Right kidney (tissue), 9 donors: Measurements from ENCODE around the gene CCDC154.
"Not testable (repeated sequence)": the region's sequence is repeated elsewhere in the genome, so short reads cannot be mapped to it uniquely, and the experiment has no call there.

Experiments
- DNase-seq: peaks from one replicate; pipeline ENCODE4 v3.0.0-alpha.2; 2016
- long read RNA-seq, 8 donors: transcript quantifications; one replicate each; lab custom pipeline, GENCODE V29; 2026

The CCDC154 gene, protein sequence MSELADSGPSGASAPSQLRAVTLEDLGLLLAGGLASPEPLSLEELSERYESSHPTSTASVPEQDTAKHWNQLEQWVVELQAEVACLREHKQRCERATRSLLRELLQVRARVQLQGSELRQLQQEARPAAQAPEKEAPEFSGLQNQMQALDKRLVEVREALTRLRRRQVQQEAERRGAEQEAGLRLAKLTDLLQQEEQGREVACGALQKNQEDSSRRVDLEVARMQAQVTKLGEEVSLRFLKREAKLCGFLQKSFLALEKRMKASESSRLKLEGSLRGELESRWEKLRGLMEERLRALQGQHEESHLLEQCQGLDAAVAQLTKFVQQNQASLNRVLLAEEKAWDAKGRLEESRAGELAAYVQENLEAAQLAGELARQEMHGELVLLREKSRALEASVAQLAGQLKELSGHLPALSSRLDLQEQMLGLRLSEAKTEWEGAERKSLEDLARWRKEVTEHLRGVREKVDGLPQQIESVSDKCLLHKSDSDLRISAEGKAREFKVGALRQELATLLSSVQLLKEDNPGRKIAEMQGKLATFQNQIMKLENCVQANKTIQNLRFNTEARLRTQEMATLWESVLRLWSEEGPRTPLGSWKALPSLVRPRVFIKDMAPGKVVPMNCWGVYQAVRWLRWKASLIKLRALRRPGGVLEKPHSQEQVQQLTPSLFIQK
- long read RNA-seq, donor 1: 0 reads
- long read RNA-seq, donor 2: 0 reads
- long read RNA-seq, donor 3: 0 reads
- long read RNA-seq, donor 4: 0 reads
- long read RNA-seq, donor 5: 0 reads
- long read RNA-seq, donor 6: 0 reads
- long read RNA-seq, donor 7: 0 reads
- long read RNA-seq, donor 8: 0 reads

- DNase-seq: no peak
Observed at GRCh38 chr16:1443980-1444729, at the start of gene CCDC154. CCDC154 (minus strand) TSS chr16:1444556; CDS start chr16:1444322, 234 bp downstream.

- DNase-seq: no peak
Observed at GRCh38 chr16:1493746-1494094, 49.4 kb upstream of the CCDC154 start.

- peak; percentile 93 for DNase-seq
Observed at GRCh38 chr16:1492923-1493745, 48.8 kb upstream of the CCDC154 start, which contains the start of gene TELO2. TELO2 (plus strand) TSS chr16:1493360; CDS start chr16:1494282, 922 bp downstream.

GRCh38 chr16:1492082-1492922, 47.9 kb upstream of the CCDC154 start:
- no peak for DNase-seq

DNA sequence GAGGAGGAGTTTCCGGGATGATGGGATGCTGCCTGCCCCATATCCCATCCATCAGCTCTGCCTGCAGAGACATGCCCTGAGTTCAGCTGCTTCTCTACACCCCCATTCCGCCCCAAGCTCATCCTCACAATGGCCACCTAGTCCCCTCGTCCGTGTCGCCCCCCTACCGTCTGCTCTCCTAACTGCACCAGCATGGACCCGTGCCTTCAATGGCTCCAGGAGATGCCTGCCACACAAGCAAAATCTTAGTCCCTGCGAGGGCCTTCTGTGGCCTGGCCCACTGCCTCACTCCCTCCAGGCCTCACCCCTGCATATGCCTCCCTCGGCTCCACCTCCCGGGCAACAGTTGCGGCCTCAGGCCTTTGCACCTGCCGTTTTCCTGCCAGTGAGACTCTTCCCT, 47.0 kb upstream of the CCDC154 start:
- no peak for DNase-seq

- DNase-seq: no peak
Observed at GRCh38 chr16:1489077-1489476, 44.7 kb upstream of the CCDC154 start.

DNA sequence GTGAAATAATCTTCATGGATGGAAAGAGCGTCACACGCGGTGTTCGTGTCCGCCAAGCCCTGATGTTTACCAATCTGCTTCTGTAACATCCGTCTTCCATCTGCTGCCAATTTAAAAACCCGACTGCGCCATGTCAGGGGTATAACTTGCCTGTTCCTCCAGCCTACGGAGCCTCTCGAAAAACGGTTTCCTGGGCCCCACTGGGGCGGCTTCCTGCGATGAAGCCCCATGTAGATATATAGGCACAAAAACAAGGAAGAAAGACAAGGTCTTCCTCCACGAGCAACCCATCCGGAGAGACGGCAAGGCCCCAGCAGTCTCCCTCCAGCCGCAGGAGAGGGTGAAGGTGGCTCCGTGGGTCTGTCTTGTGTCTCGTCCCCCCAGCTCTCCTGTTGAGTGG, 44.3 kb upstream of the CCDC154 start, which contains the start of gene PTX4:
Gene PTX4 (minus strand): TSS at position 326 of the 400 bp plus-strand sequence. CDS start 35 bp downstream, at position 291.
- no peak for DNase-seq

- no peak for DNase-seq
Observed at GRCh38 chr16:1488054-1488601, 43.8 kb upstream of the CCDC154 start.

GRCh38 chr16:1487395-1488053, 43.2 kb upstream of the CCDC154 start:
- DNase-seq: no peak

- DNase-seq: no peak
Observed at GRCh38 chr16:1486551-1487390, 42.4 kb upstream of the CCDC154 start.

DNA sequence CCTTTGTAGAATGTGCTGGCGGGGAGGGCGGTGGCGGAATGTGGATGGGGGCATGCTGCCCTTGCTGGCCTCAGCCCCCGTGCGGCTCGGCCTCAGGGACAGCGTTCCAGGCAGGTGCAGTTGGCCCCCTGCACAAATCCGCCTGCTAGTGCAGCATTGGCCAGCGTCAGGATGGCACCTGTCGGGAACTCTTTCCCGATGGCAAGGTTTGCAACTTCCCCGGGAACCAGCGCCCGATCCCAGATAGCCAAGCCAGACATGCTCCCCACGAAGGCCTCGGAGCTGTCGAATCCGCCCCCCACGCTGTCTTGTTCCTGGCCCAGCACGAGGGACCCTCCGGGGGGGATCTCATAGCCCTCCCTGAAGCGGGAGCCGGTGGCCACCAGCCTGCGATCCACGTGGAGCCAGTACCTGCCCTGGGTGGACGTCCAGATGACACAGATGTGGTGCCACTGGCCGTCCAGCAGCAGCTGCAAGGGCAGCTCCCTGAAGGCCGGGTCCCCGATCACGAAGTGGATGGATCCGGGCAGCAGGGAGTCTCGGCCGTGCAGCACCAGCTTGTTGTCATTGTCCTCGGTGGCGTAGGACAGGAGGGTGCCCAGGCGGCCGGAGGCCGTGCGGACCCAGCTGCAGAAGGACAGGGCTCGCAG, 41.6 kb upstream of the CCDC154 start:
- no peak for DNase-seq

DNA sequence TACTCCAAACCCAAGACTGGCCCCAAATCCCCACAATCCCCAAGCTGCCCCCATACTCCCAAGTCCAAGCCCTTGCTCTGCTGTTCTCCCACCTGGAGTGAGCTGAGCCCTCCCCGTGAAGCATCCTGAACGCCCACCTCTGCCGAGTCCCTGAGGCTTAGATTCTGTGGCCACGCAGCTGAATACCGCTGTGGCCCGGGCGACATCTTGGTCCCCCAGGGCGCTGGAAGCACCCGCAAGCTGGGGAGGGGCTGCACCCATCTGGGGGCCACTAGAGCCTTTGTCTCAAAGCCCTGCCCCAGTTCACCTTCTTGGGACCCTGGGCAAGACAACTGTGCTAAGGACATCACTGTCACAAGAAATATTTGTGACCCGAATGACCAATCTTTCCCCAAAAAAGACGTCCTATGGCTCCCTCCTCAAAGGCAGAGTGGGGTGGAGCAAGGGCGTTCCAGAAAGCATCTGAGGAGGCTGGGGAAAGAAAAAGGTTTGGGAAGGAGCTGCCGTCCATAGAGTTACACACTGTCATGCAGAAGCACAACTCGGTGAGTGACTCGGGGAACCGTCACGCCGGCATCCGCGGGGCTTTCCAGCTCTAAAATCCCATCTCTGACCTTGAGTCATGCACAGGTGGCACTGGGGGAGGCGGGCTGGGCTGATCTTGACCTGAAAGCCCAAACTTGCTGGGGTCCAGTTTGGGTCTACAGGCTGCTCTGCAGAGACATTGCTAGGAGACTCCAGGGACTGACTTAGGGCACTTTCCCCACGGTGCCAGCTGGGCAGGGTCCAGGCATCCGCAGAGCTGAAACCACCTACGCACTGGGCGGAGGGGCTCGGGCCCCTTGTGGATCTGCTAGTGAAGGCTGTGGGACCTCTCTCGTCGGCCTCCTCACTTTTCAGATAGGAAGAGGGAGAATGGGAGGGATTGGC, 37.8 kb upstream of the CCDC154 start:
- no peak for DNase-seq

- not testable (repeated sequence) for DNase-seq
Observed at GRCh38 chr16:1478937-1479336, 34.6 kb upstream of the CCDC154 start.

DNA sequence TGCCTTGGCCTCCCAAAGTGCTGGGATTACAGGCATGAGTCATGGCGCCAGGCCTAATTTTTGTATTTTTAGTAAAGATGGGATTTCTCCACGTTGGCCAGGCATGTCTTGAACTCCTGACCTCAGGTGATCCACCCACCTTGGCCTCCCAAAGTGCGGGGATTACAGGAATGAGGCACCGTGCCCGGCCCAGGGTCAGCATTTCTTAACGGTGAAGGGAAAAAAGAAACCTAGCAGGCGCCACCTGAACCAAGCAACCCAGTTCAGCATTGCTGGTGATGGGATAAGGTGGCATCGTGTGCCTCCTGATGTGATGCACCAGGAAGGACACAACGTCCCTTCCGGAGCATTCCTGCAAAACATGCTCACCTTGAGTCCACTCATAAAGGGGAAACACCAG, 32.7 kb upstream of the CCDC154 start:
- DNase-seq: no peak

GRCh38 chr16:1475552-1476114, 31.3 kb upstream of the CCDC154 start:
- no peak for DNase-seq

GRCh38 chr16:1474796-1475551, 30.6 kb upstream of the CCDC154 start, which contains the start of gene CLCN7:
CLCN7 (minus strand) TSS chr16:1475028; CDS start chr16:1474974, 54 bp downstream.
- DNase-seq: peak; percentile 93
